Suprapubic skin (tissue), 3 donors: Measurements from ENCODE around the gene DNMT3A.

ENCODE experiments used
- CTCF ChIP-seq, 2 donors: fragments of 200-600 bp in 1 of 2; fragments of 450-650 bp in 1 of 2; sonication (generic) in 1 of 2; IDR thresholded peaks; one replicate each; pipeline ENCODE4 v1.5.1; 2016 to 2019; ENCODE audit warnings: antibody characterized with exemption in 2 of 2, mild to moderate bottlenecking in 1 of 2, moderate library complexity in 1 of 2
- EP300 ChIP-seq: sonication (generic); formaldehyde crosslinking; IDR thresholded peaks from one replicate; pipeline ENCODE4 v1.6.1; 2017; ENCODE audit warnings: antibody characterized with exemption

GRCh38 chr2:25194576-25195122, 147.1 kb downstream of the DNMT3A start:
- no peak for TF ChIP-seq CTCF (IDR thresholded peaks at IDR 0.05)
- TF ChIP-seq EP300 = no peak
